CD14-positive monocyte (primary cell): ENCODE measurements around the gene XXYLT1. TPM values are rescaled to one million over a fixed set of nuclear protein-coding genes. Genes with fewer than 3 reads are reported as not detected.
A peak's percentile ranks its signal among the peaks of the same experiment; 100 is the strongest.
"Not testable (repeated sequence)": the region's sequence is repeated elsewhere in the genome, so short reads cannot be mapped to it uniquely, and the experiment has no call there.

ENCODE experiments used
- DNase-seq, 3 donors: peaks; one replicate each; pipeline ENCODE4 v3.0.0-alpha.2; 2011 to 2022
- H2AFZ ChIP-seq: 2 replicates; pipeline ENCODE4 v1.6.0; 2012; ENCODE audit warnings: mild to moderate bottlenecking, low read depth, low read length, inconsistent platforms; ENCODE audit not compliant: insufficient read depth, poor library complexity, severe bottlenecking
- H3K27ac ChIP-seq, 2 donors: 1 replicate in 1 of 2; 2 replicates in 1 of 2; pipeline ENCODE4 v1.5.1; 2012 to 2013; ENCODE audit warnings: low read length in 2 of 2, control low read depth in 1 of 2, inconsistent platforms in 1 of 2, low read depth in 1 of 2, mild to moderate bottlenecking in 1 of 2
- H3K27me3 ChIP-seq, 2 donors: one replicate each; pipeline versions ENCODE4 v1.6.0 to v1.6.1; 2011 to 2013; ENCODE audit warnings: low read length in 2 of 2; ENCODE audit not compliant: control insufficient read depth in 2 of 2, insufficient read depth in 2 of 2
- H3K36me3 ChIP-seq, 2 donors: replicated peaks in 1 of 2; 1 replicate in 1 of 2; 2 replicates in 1 of 2; pipeline versions ENCODE4 v1.5.1 to v1.6.1; 2012 to 2013; ENCODE audit warnings: low read length in 2 of 2, control low read depth in 1 of 2, inconsistent platforms in 1 of 2, mild to moderate bottlenecking in 1 of 2; ENCODE audit not compliant: insufficient read depth in 2 of 2, control insufficient read depth in 1 of 2
- H3K4me1 ChIP-seq, 2 donors: 1 replicate in 1 of 2; 2 replicates in 1 of 2; pipeline versions ENCODE4 v1.5.1 to v1.6.1; 2012 to 2013; ENCODE audit warnings: low read length in 2 of 2, control low read depth in 1 of 2, inconsistent platforms in 1 of 2, mild to moderate bottlenecking in 1 of 2, moderate library complexity in 1 of 2; ENCODE audit not compliant: insufficient read depth in 2 of 2, control insufficient read depth in 1 of 2
- H3K4me2 ChIP-seq: replicated peaks from 2 replicates; pipeline ENCODE3; 2012; ENCODE audit warnings: low read length, moderate library complexity, mild to moderate bottlenecking; ENCODE audit not compliant: poor library complexity, severe bottlenecking; ENCODE audit errors: extremely low read depth
- H3K4me3 ChIP-seq, 3 experiments: fragments of 200-600 bp in 1 of 3; sonication (generic) in 1 of 3; replicated peaks in 1 of 3; 1 replicate in 2 of 3; 2 replicates in 1 of 3; pipeline ENCODE4 v1.5.1; 2011 to 2013; ENCODE audit warnings: low read length in 3 of 3, mild to moderate bottlenecking in 3 of 3, control low read depth in 2 of 3, low read depth in 2 of 3, inconsistent platforms in 1 of 3, moderate library complexity in 1 of 3
- H3K79me2 ChIP-seq: 2 replicates; pipeline ENCODE4 v1.6.0; 2012; ENCODE audit warnings: mild to moderate bottlenecking, control low read depth, inconsistent platforms, low read length, moderate library complexity; ENCODE audit not compliant: insufficient read depth
- H3K9ac ChIP-seq: 2 replicates; pipeline ENCODE4 v1.6.0; 2017; ENCODE audit warnings: low read length, mild to moderate bottlenecking; ENCODE audit not compliant: insufficient read depth, poor library complexity, severe bottlenecking
- H3K9me3 ChIP-seq, 2 donors: replicated peaks in 1 of 2; 1 replicate in 1 of 2; 2 replicates in 1 of 2; pipeline versions ENCODE4 v1.5.1 to v1.6.1; 2012 to 2013; ENCODE audit warnings: low read length in 2 of 2, control low read depth in 1 of 2; ENCODE audit not compliant: control insufficient read depth in 1 of 2, insufficient read depth in 1 of 2
- H4K20me1 ChIP-seq: 2 replicates; pipeline ENCODE4 v1.6.0; 2012; ENCODE audit warnings: mild to moderate bottlenecking, low read length, control low read depth, moderate library complexity; ENCODE audit not compliant: insufficient read depth
- H3K27ac Mint-ChIP-seq, 7 donors: one replicate each; pipeline ENCODE4 v1.8.0; 2020; ENCODE audit warnings: mild to moderate bottlenecking in 7 of 7, mixed read lengths in 7 of 7, moderate library complexity in 6 of 7, inconsistent platforms in 2 of 7
- H3K27me3 Mint-ChIP-seq, 3 donors: one replicate each; pipeline ENCODE4 v1.8.0; 2021 to 2022; ENCODE audit warnings: low read depth in 3 of 3, mild to moderate bottlenecking in 3 of 3, mixed read lengths in 3 of 3, moderate library complexity in 3 of 3, inconsistent platforms in 1 of 3
- H3K36me3 Mint-ChIP-seq, 2 donors: one replicate each; pipeline ENCODE4 v1.8.0; 2020; ENCODE audit warnings: mixed read lengths in 2 of 2, inconsistent platforms in 1 of 2, mild to moderate bottlenecking in 1 of 2
- H3K4me1 Mint-ChIP-seq: one replicate; pipeline ENCODE4 v1.8.0; 2020; ENCODE audit warnings: mild to moderate bottlenecking, mixed read lengths
- H3K4me3 Mint-ChIP-seq, 2 donors: one replicate each; pipeline ENCODE4 v1.8.0; 2020; ENCODE audit warnings: mild to moderate bottlenecking in 2 of 2, mixed read lengths in 2 of 2, moderate library complexity in 1 of 2
- H3K9me3 Mint-ChIP-seq, 7 donors: one replicate each; pipeline ENCODE4 v1.8.0; 2020 to 2022; ENCODE audit warnings: mixed read lengths in 7 of 7, mild to moderate bottlenecking in 6 of 7, moderate library complexity in 6 of 7, inconsistent platforms in 2 of 7
- CTCF ChIP-seq: fragments of 200-600 bp; IDR thresholded peaks from one replicate; pipeline ENCODE4 v1.8.0; 2022; ENCODE audit warnings: antibody characterized with exemption, mild to moderate bottlenecking
- WGBS: methylation state at CpG from one replicate; pipeline ENCODE4 v1.1.5; 2013; ENCODE audit warnings: missing lambda C conversion rate; ENCODE audit not compliant: insufficient coverage; 5-methylcytosine and 5-hydroxymethylcytosine counted together
- intact Hi-C, 2 donors: fragments of 100-400 bp; cut with micrococcal nuclease; formaldehyde crosslinking; loops; one replicate each; pipeline versions ENCODE4 v1.15.0 to v1.15.1; 2023
- polyA plus RNA-seq, 3 donors: library from polyadenylated mRNA; depleted of rRNA in 1 of 3; unstranded in 2 of 3; stranded (reverse) in 1 of 3; fragments of 300-500 nt in 2 of 3; fragments of >200 nt in 1 of 3; fragmentation: Illumina TruSeq in 2 of 3; gene quantifications; 1 replicate in 2 of 3; 2 replicates in 1 of 3; pipeline ENCODE4 v1.2.3, GENCODE V29; 2012 to 2021

Gene XXYLT1
- polyA plus RNA-seq, 3 donors = 11.8 to 13.5 (median 13.2) TPM

GRCh38 chr3:195109098-195109657 lies 161.8 kb downstream of the XXYLT1 start:
- no peak for DNase-seq
- WGBS = 88% methylated on average over 10 of the region's 10 CpGs
- no peaks in the 10 kb centered on the region for H3K9me3 Mint-ChIP-seq
- Histone ChIP-seq H3K4me3 (no peak overlapping the region), H3K36me3 (no peaks in the 10 kb centered on the region), H2AFZ (no peak overlapping the region), H3K9ac (no peak overlapping the region), H3K27ac (peak overlapping the region in 1 of 2 donors; percentile 77), H3K9me3 (no peaks in the 10 kb centered on the region), H3K79me2 (no peaks in the 10 kb centered on the region), H4K20me1 (no peaks in the 10 kb centered on the region), H3K27me3 (no peaks in the 10 kb centered on the region), H3K4me2 (no peak overlapping the region), H3K4me1 (peaks cover 39 to 56% of the 10 kb centered on the region in 2 donors)
- no peak overlapping the region for H3K4me3 Mint-ChIP-seq
- intact Hi-C loops = loop anchor here (5.0 to 10.0 kb wide), 4 partner anchors 104 to 146 kb away; no protein-coding TSS in a partner anchor
- peaks cover 2 to 3% of the 10 kb centered on the region in 2 donors for H3K36me3 Mint-ChIP-seq
- no peak overlapping the region for H3K27ac Mint-ChIP-seq
- TF ChIP-seq CTCF = no peak
- H3K4me1 Mint-ChIP-seq = peaks cover 34% of the 10 kb centered on the region
- peaks cover 0 to 3% (median 2%) of the 10 kb centered on the region in 3 donors for H3K27me3 Mint-ChIP-seq

- no peaks in the 10 kb centered on the region for H4K20me1 ChIP-seq
- 66% methylated on average over 8 of the region's 8 CpGs for WGBS
- H3K4me1 Mint-ChIP-seq = peaks cover 50% of the 10 kb centered on the region
- no peaks in the 10 kb centered on the region for H3K79me2 ChIP-seq
- intact Hi-C loops = loop anchor here (2.0 to 10.0 kb wide), 5 partner anchors 103 to 425 kb away; no protein-coding TSS in a partner anchor
- no peak overlapping the region for H3K4me2 ChIP-seq
- TF ChIP-seq CTCF = no peak
- DNase-seq = no peak
- peaks cover 0 to 2% of the 10 kb centered on the region in 2 donors for H3K36me3 Mint-ChIP-seq
- H3K27me3 Mint-ChIP-seq = peaks cover 0 to 3% (median 2%) of the 10 kb centered on the region in 3 donors
- no peaks in the 10 kb centered on the region for H3K36me3 ChIP-seq
- no peaks in the 10 kb centered on the region for H3K27me3 ChIP-seq
- no peaks in the 10 kb centered on the region for H3K9me3 Mint-ChIP-seq
- no peak overlapping the region for H3K27ac ChIP-seq
- H3K9ac ChIP-seq = no peak overlapping the region
- H3K4me1 ChIP-seq = peaks cover 55 to 72% of the 10 kb centered on the region in 2 donors
- H3K4me3 ChIP-seq = no peak overlapping the region
- no peak overlapping the region for H3K4me3 Mint-ChIP-seq
- peak overlapping the region in 3 of 7 donors; percentile 12 to 47 (median 18) for H3K27ac Mint-ChIP-seq
- H2AFZ ChIP-seq = no peak overlapping the region
- H3K9me3 ChIP-seq = no peaks in the 10 kb centered on the region
Observed at GRCh38 chr3:195107593-195107992, 163.4 kb downstream of the XXYLT1 start.

GRCh38 chr3:195107031-195107430 lies 163.9 kb downstream of the XXYLT1 start:
- H3K36me3 Mint-ChIP-seq, DNase-seq, H3K9me3 ChIP-seq, H3K4me3 ChIP-seq, H3K9ac ChIP-seq, H3K4me3 Mint-ChIP-seq, H3K27me3 ChIP-seq, H3K9me3 Mint-ChIP-seq, H3K27me3 Mint-ChIP-seq, H4K20me1 ChIP-seq, H3K36me3 ChIP-seq, H3K79me2 ChIP-seq: not testable (repeated sequence)
- H3K4me1 Mint-ChIP-seq = peaks cover 55% of the 10 kb centered on the region
- Histone ChIP-seq H3K4me2 (peak overlapping the region; percentile 69), H3K27ac (peak overlapping the region in 1 of 2 donors; percentile 66), H2AFZ (peak overlapping the region; percentile 48), H3K4me1 (peaks cover 61 to 78% of the 10 kb centered on the region in 2 donors)
- intact Hi-C loops = loop anchor here (2.0 to 10.0 kb wide), 5 partner anchors 102 to 424 kb away; no protein-coding TSS in a partner anchor
- WGBS = 92% methylated on average over 8 of the region's 17 CpGs
- H3K27ac Mint-ChIP-seq = peak overlapping the region in 5 of 7 donors; percentile 57 to 78 (median 70)
